PC-9 (cell line): ENCODE data around the gene TMEM208. TPM values are rescaled to one million over a fixed set of nuclear protein-coding genes. Genes with fewer than 3 reads are reported as not detected.

Experiments
- BruUV-seq: library from RNA; stranded (reverse); fragments of 400-500 nt; replicated peaks from 2 replicates; lab custom pipeline; 2021; lab: Mats Ljungman, UMichigan
- CTCF ChIA-PET: fragments of 300-600 bp; sonication (Branson Sonifier 250); formaldehyde crosslinking; loops from one replicate; lab custom pipeline; 2022; ENCODE audit warnings: antibody characterized with exemption; lab: Charles Lee
- POLR2A ChIA-PET: fragments of 300-600 bp; sonication (Branson Sonifier 250); formaldehyde crosslinking; loops from one replicate; lab custom pipeline; 2022; ENCODE audit warnings: antibody characterized with exemption; ENCODE audit not compliant: unreplicated experiment; lab: Charles Lee
- DNase-seq, 2 experiments: peaks; one replicate each; pipeline versions ENCODE4 v3.0.0 to v3.0.0-alpha.2; 2015 to 2022; ENCODE audit warnings: mixed read lengths in 1 of 2
- H2AFZ ChIP-seq: fragments of 200-600 bp; sonication (generic); 2 replicates; pipeline ENCODE4 v1.8.1; 2017; ENCODE audit warnings: antibody characterized with exemption
- H3F3A ChIP-seq: fragments of 200-600 bp; sonication (generic); 2 replicates; pipeline ENCODE4 v1.8.1; 2017; ENCODE audit warnings: antibody characterized with exemption, mild to moderate bottlenecking, low read depth; ENCODE audit not compliant: insufficient read depth
- H3K27ac ChIP-seq: fragments of 200-600 bp; sonication (generic); 2 replicates; pipeline ENCODE4 v1.6.1; 2016; ENCODE audit warnings: mixed run types
- H3K27me3 ChIP-seq: fragments of 200-600 bp; sonication (generic); 2 replicates; pipeline ENCODE4 v1.6.1; 2016; ENCODE audit warnings: low read depth, mixed run types; ENCODE audit not compliant: insufficient read depth
- H3K36me3 ChIP-seq: fragments of 200-600 bp; sonication (generic); 2 replicates; pipeline ENCODE4 v1.6.1; 2016; ENCODE audit warnings: low read depth, mixed run types
- H3K4me1 ChIP-seq: fragments of 200-600 bp; sonication (generic); replicated peaks from 2 replicates; pipeline ENCODE4 v1.6.1; 2016; ENCODE audit warnings: mixed run types; ENCODE audit not compliant: insufficient read depth
- H3K4me2 ChIP-seq: fragments of 200-600 bp; sonication (generic); 2 replicates; pipeline ENCODE4 v1.6.1; 2017; ENCODE audit warnings: mixed run types
- H3K4me3 ChIP-seq: fragments of 200-600 bp; sonication (generic); 2 replicates; pipeline ENCODE4 v1.6.1; 2016; ENCODE audit warnings: mixed run types
- H3K79me2 ChIP-seq: fragments of 200-600 bp; sonication (generic); 2 replicates; pipeline ENCODE4 v1.6.1; 2017; ENCODE audit warnings: low read depth, mixed run types
- H3K9me2 ChIP-seq: fragments of 200-600 bp; sonication (generic); 2 replicates; pipeline ENCODE4 v1.8.1; 2017; ENCODE audit warnings: mild to moderate bottlenecking; ENCODE audit not compliant: insufficient read depth
- H3K9me3 ChIP-seq: fragments of 200-600 bp; sonication (generic); 2 replicates; pipeline ENCODE4 v1.8.1; 2016; ENCODE audit warnings: low read depth; ENCODE audit not compliant: insufficient read depth
- H4K20me1 ChIP-seq: fragments of 200-600 bp; sonication (generic); 2 replicates; pipeline ENCODE4 v1.8.1; 2017; ENCODE audit not compliant: insufficient read depth
- CTCF ChIP-seq: fragments of 200-600 bp; sonication (generic); conservative IDR thresholded peaks from 2 replicates; pipeline ENCODE4 v1.6.1; 2017; ENCODE audit warnings: mixed run types, antibody characterized with exemption, mild to moderate bottlenecking, moderate library complexity
- EZH2 ChIP-seq: fragments of 200-600 bp; sonication (generic); IDR thresholded peaks from 2 replicates; pipeline ENCODE4 v1.8.0; 2017; ENCODE audit warnings: antibody characterized with exemption, low read depth
- intact Hi-C: fragments of 100-400 bp; cut with micrococcal nuclease; formaldehyde crosslinking; loops from one replicate; pipeline ENCODE4 v1.10.0; 2022; ENCODE audit not compliant: unreplicated experiment
- total RNA-seq: library from RNA; stranded (reverse); gene quantifications from 2 replicates; pipeline ENCODE4 v1.2.3, GENCODE V29; 2021

The TMEM208 gene
- total RNA-seq, 1 experiment from 2014 or later, result 39.5 TPM

GRCh38 chr16:67264277-67264676 is 37.3 kb downstream of the TMEM208 start:
- Histone ChIP-seq H2AFZ (no peak overlapping the region), H3F3A (peaks cover 17% of the 10 kb centered on the region), H3K27me3 (no peaks in the 10 kb centered on the region), H3K9me2 (no peaks in the 10 kb centered on the region), H3K27ac (no peak overlapping the region), H3K4me3 (no peak overlapping the region), H3K4me1 (peaks cover 18% of the 10 kb centered on the region), H3K9me3 (no peaks in the 10 kb centered on the region), H3K36me3 (no peaks in the 10 kb centered on the region), H3K4me2 (no peak overlapping the region), H3K79me2 (no peaks in the 10 kb centered on the region), H4K20me1 (no peaks in the 10 kb centered on the region)
- no peak for TF ChIP-seq EZH2
- no peak for TF ChIP-seq CTCF
- CTCF ChIA-PET, result no interaction called here
- intact Hi-C loops, result loop anchor here (5.0 kb wide), 1 partner anchor 73 kb away; no protein-coding TSS in a partner anchor
- no TSS peak for BruUV-seq
- POLR2A ChIA-PET, result no interaction called here
- DNase-seq, result no peak

GRCh38 chr16:67264866-67265265 is 37.9 kb downstream of the TMEM208 start:
- Histone ChIP-seq H3K27me3 (no peaks in the 10 kb centered on the region), H3K79me2 (no peaks in the 10 kb centered on the region), H3K4me2 (no peak overlapping the region), H3K36me3 (no peaks in the 10 kb centered on the region), H2AFZ (no peak overlapping the region), H3K4me1 (peaks cover 18% of the 10 kb centered on the region), H3K27ac (no peak overlapping the region), H3K9me2 (no peaks in the 10 kb centered on the region), H3K9me3 (no peaks in the 10 kb centered on the region), H4K20me1 (no peaks in the 10 kb centered on the region), H3F3A (peaks cover 17% of the 10 kb centered on the region), H3K4me3 (no peak overlapping the region)
- BruUV-seq, result no TSS peak
- no peak for DNase-seq
- CTCF ChIA-PET, result no interaction called here
- POLR2A ChIA-PET, result no interaction called here
- no peak for TF ChIP-seq EZH2
- no peak for TF ChIP-seq CTCF
- intact Hi-C loops, result loop anchor here (5.0 kb wide), 1 partner anchor 72 kb away; no protein-coding TSS in a partner anchor

GRCh38 chr16:67265834-67266233 is 38.9 kb downstream of the TMEM208 start:
- Histone ChIP-seq H3K36me3 (no peaks in the 10 kb centered on the region), H4K20me1 (no peaks in the 10 kb centered on the region), H3K9me3 (no peaks in the 10 kb centered on the region), H3F3A (peaks cover 24% of the 10 kb centered on the region), H3K4me2 (no peak overlapping the region), H3K9me2 (no peaks in the 10 kb centered on the region), H3K79me2 (no peaks in the 10 kb centered on the region), H2AFZ (no peak overlapping the region), H3K27me3 (no peaks in the 10 kb centered on the region), H3K27ac (no peak overlapping the region), H3K4me3 (no peak overlapping the region), H3K4me1 (peaks cover 18% of the 10 kb centered on the region)
- TF ChIP-seq CTCF (no peak), EZH2 (no peak)
- ChIA-PET CTCF (interaction anchor here (0.6 to 0.7 kb wide), 2 partner anchors 11 to 58 kb away, joined by 3 to 4 read pairs; no protein-coding TSS in a partner anchor), POLR2A (interaction anchor here (0.7 kb wide), 1 partner anchor 64 kb away, joined by 5 read pairs; no protein-coding TSS in a partner anchor)
- no TSS peak for BruUV-seq
- no peak for DNase-seq
- intact Hi-C loops, result no loop called here
